ENCODE measurements around the gene USP31.
"Not testable (repeated sequence)": the region's sequence is repeated elsewhere in the genome, so short reads cannot be mapped to it uniquely, and the experiment has no call there.

USP31 gene

GRCh38 chr16:23101012-23101550, 48.2 kb downstream of the USP31 start:
- no peak for DNase-seq (ENCODE audit: low read depth in 4 of 4, low spot score in 1 of 4)

- not testable (repeated sequence) for DNase-seq (ENCODE audit: low read depth in 4 of 4, low spot score in 1 of 4)
Measured at GRCh38 chr16:23096450-23096849, 52.8 kb downstream of the USP31 start.

GRCh38 chr16:23094136-23094535, 55.1 kb downstream of the USP31 start:
- DNase-seq (ENCODE audit: low read depth in 4 of 4, low spot score in 1 of 4) = not testable (repeated sequence)

DNA sequence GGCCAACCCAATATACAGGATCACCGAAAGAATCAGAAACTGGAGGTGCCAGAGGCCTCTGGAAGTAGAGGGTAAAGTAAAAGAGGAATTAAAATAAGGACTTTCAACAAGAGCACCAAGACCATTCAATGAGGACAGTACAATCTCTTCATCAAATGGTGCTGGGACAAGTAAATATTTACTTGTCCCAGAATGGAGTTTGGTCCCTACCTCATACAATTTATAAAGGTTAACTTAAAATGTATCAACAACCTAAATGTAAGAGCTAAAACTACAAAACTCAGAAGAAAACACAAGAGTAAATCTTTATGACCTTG, 56.5 kb downstream of the USP31 start:
- no peak for DNase-seq (ENCODE audit: low read depth in 4 of 4, low spot score in 1 of 4)

DNA sequence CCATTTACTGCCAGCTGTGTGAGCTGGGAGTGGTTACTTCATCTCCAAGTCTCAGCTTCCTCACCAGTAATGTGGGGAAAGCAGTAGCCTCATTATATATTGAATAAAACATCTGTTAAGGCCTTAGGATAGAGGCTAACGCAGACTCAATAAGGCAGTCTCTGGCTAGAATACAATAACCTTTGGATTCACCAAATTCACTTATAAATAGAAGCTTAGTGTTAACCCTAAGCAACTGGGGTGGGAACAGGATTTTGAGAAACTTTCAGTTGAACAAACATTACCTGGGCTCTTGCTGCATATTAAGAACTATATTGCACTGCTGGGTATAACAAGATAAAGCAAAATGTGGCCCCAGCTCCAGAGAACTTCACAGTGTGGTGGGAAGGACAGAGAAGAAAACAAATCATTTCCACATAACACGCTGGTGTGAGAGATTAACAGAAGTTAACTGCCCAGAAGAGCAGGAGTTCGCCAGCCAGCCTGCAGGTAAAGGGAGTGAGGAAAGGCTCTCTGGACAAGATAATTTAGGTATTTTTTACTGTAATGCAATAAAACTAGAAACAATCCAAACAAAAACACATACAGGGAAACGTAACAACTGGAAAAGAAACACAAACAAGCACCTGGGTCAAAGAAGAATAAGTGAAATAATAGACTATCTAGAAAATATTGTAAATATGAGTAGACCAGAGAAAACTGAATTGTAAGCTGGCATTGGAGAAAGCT, 57.0 kb downstream of the USP31 start:
- no peak for DNase-seq (ENCODE audit: low read depth in 4 of 4, low spot score in 1 of 4)

DNA sequence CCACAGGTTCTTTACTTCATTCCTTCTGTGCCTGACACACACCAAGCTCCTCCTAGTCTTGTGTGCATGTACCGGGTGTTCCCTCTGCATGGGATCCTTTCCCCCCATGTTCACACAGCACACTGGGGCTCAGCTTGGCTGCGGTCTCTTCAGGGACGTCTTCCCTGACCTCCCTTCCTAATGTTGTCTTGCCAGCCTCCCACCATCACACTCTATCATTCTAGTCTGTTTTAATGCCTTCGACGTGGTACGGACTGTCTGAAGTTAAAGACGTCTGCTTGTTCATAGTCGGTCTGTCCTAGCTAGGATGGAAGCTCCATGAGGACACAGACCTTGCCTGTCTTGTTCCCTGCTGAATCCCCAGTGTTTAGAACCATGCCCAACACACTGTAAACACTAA, 60.1 kb downstream of the USP31 start:
- no peak for DNase-seq (ENCODE audit: low read depth in 4 of 4, low spot score in 1 of 4)

DNA sequence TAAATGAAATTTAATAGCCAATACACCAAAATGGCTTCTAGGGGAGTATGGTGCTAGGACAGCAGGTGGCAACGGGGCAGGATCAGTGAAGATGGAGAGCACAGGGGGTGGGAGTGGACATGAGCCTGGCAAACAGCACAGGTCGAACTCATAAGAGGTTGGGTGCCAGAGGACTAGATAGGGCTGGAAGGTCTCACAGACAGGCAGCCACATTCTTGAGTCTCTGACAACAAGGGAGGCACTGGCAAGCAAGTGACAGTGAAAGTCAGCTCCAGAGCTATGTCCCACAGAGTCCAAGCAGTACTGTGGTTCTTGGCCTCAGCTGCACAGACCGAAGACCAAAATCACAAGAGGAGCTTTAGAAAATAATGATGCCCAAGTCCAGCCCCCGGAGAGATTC, 61.2 kb downstream of the USP31 start:
- DNase-seq (ENCODE audit: low read depth in 4 of 4, low spot score in 1 of 4) = no peak

DNA sequence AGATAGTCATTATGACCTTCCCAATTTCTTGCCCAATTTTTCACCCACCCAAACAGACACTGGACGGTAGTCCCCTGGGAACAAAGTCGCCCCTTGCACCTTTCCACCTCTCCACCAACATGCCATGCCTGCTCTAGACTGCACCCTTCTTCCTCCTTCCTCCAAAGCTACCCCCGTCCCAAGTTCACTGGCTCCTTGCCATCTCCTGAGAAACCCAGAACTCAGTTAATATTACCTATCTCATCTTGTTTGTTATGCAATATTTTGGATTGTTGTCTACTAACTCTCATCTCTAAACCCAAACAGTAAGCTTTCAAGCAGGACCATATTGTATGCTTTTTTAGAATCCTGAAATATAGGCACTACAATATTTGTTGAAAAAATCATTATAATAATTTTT, 63.3 kb downstream of the USP31 start:
- DNase-seq (ENCODE audit: low read depth in 4 of 4, low spot score in 1 of 4) = no peak

GRCh38 chr16:23082161-23082788, 67.0 kb downstream of the USP31 start:
- DNase-seq (ENCODE audit: low read depth in 4 of 4, low spot score in 1 of 4) = no peak

- no peak for DNase-seq (ENCODE audit: low read depth in 4 of 4, low spot score in 1 of 4)
Measured at GRCh38 chr16:23081675-23082119, 67.6 kb downstream of the USP31 start.

DNA sequence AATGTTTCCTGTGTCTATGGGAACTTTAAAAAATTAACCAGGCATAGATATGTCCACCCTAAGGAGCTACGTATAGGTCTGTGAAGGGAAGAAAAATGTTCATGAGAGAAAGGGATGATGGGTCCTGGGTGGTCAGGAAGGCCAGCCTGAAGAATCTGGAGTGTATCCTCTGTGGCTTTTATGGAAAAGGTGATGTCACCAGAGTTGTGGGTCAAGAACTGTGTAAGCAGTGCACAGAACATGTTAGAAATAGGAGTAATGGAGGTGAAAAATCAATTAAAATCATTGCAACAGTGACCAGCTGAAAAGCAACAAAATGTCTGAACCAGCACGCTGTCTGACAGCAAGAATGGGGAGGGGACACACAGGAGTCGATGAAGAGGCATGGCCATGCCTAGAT, 68.5 kb downstream of the USP31 start:
- no peak for DNase-seq (ENCODE audit: low read depth in 4 of 4, low spot score in 1 of 4)

DNA sequence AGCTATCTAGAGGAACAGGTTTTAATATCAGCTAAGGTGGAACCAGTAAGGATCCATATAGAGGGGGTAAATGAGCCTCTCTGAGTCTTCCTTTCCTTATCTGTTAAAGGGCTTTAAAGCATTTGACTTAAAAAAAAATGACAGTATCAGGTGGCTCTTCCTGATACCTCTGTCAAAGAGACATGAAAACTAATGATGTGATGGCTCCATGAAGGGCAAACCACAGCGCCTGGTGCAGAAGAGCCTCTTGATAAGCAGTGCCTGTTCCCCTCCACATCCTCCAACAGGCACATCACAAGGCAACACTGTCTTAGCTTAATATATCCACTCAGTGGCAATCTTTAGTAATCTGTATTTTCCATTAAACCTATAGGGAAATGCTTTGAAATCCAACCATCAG, 68.9 kb downstream of the USP31 start:
- DNase-seq (ENCODE audit: low read depth in 4 of 4, low spot score in 1 of 4) = no peak

DNA sequence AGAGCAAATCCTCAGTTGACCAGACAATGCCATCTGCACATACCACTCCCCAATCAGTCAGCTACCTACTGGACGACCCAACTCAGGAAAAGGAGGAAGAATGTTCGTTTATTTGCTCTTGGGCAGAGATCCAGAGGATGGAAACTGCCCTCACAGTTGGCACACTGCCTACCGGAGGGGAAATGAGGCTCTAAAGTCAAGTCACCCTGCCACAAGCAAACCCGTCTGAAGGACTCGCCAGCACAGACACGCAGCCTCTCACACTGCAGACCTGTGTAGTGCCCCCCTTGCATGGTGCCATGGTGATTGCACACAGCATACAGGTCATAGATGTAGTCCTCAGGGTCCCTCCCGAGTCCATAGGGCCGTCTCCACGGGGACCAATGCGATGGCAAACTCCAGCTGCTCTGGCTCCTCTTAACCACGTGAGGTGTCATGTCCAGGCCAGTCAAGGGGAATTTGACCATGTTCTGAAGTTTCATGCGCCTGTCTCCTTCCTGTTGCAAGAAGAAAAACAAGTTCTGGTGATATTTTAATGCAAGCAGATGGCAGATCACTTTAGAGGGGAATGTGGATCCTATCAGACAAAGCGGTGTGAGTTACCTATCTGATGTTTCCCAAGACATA, 69.5 kb downstream of the USP31 start:
- DNase-seq (ENCODE audit: low read depth in 4 of 4, low spot score in 1 of 4) = no peak

GRCh38 chr16:23074423-23074822, 74.8 kb downstream of the USP31 start:
- no peak for DNase-seq (ENCODE audit: low read depth in 4 of 4, low spot score in 1 of 4)

DNA sequence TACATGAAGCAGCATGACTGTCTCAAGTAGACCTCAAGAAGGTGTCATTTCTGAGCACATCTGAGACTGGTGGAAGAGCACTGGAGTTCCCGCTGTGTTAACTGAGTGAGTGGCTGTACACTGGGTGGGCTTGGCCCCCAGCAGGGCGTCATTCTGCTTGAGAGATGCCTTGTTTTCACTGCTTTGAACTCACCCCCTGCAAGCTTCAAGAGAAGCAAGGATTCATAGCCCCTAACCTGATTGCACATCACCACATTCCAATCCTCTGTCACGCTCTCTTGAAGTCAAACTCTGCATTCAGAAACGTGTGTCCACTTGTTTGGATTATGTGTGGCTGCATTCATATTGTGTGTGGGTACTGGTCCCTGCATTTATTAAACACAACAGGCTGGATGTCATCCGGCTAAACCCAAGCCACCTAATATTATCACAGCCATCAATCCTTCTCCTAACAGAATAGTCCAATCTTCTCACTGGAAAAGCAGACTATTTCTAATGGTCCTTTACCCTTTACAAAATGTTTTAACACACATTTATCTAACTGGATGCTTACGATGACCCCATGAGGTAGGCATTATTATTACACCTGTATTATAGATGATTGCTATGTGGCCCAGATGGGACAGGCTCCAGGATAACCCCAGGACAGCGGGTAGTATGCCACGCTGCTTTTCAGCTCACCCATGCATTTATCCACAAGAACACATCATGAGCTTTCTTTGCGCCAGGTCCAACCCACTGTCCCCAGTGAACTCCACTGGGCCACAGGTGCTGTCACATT, 76.3 kb downstream of the USP31 start:
- DNase-seq (ENCODE audit: low read depth in 4 of 4, low spot score in 1 of 4) = no peak

DNA sequence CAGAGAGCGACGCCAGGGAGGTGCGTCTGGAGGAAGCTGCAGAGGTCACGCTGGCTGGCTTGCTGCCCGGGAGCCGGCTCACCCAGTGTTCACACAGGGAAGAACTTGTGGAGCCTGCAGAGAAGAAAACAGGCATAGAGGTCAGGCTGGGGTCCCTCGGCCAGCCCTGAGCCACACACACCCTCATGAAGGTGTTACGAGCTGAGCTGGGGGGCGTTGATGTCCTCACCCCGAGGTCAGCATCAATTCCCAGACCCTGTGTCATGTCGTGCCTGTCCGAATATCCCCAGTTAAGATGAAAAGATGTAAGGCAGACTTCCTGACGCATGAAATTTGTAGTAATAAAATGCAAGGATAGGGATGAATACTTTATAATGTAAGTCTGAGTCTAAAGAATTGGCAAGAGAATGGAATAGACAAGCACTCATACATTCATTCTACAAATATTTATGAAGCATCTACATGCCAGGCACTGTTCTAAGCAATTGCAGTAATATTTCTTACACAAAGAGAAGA, 77.1 kb downstream of the USP31 start:
- no peak for DNase-seq (ENCODE audit: low read depth in 4 of 4, low spot score in 1 of 4)

DNA sequence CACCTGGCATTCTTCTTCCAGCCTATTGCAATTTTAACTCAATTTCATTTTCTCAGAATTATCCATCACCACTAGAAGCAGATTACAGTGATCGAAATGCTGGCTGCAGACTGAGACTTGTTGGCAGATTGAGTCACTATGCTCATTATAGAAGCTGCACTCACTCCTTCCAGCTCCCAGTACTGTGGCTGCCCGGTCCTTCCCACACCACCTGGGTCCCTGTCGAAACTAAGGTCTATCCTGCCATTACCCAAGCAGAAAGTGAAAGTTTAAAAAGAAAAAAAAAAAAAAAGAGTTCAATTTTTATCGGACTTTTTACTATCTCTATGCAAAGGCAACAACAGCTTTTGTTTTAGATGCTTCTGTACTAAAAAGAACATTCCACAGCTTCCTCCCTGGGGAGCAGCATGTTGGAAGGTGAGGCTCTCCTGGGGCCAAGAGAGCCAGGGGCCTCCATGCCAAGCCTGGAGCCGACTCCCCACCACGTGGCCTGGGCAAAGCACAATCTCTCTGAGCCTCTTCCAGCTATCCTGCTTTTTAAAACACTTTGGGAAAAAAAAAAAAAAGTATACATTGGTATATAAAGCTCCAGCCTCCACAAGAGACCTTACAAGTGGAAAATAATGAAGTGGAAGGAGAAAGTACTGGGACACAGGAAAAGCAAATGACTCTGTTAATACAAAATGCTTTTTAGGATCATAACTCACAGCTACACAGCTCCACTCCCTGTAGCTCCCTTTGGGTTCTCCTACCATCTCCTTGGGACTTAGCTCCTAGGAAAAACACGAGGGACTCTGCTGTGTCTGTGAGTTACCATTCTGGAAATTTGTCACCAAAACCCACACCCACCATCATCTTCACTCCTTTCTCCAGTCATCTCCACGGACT, 77.8 kb downstream of the USP31 start:
- no peak for DNase-seq (ENCODE audit: low read depth in 4 of 4, low spot score in 1 of 4)

DNA sequence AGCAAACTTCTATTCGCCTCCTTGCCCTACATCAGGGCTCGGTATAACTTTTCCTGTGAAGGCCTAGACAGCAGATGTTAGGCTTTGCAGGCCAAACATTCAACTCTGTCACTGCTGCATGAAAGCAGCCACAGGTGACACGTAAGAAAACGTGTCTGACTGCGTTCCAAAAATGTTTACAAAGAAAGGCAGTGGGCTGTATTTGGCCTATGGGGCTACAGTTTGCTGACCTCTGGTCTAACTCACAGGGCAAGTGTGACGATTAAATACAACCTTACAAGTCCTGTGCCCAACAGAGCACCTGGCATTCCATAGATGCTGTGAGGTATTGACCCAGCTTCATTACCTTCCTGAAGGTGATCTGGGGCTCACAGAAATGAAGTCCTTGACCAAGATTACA, 79.4 kb downstream of the USP31 start:
- DNase-seq (ENCODE audit: low read depth in 4 of 4, low spot score in 1 of 4) = no peak

DNA sequence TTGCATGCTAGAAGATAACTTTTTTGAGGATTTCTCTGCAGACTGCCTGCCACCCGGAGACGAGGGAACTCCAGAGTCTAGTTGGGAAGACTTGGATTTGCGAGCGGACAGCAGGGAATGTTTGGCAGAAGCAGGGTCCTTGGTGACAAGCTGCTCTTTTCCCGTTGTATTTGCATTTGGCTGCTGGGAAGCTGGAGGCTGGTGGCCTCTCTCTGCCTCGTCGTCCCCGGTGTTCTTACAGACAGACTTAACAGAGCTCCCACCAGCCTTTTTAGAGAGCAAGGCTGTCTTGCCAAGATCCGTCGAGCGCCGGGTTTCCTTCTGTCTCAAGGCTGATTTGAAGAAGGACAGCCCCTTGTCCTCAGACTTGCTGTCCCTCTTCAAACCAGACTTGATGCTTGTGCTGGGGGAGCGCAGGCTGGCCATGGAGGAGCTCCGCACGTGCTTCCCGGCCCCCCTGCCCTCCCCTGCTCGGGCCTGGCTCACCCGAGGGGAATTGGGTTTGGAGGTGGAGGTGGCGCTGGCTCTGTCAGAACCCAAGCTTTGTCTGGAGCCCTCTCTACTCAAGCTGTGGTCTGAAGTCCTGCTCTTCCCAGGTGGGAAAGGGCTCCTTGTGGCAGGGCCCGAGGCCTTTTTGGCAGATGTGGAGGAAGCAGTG, 81.0 kb downstream of the USP31 start:
- no peak for DNase-seq (ENCODE audit: low read depth in 4 of 4, low spot score in 1 of 4)

DNA sequence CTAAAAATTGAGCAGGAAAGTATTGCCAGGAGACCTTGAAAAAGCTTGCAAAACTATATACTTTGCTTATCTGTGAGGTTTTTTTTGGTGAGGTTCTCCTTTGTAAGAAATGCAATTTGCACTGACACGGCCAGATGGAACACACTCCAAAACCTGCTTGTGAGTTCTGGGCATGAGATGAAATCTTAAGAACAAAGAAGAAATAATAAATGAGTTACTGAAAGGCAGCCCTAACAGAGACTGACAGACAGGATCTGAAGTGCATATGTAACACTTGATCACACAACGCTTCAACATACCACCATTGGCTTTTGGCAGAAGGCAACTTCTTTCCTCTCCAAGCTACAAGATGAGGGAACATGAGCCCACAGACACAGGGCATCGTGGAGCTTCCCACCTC, 82.6 kb downstream of the USP31 start:
- no peak for DNase-seq (ENCODE audit: low read depth in 4 of 4, low spot score in 1 of 4)
